ENCODE results near the gene EEF1G. TPM values are rescaled to one million over a fixed set of nuclear protein-coding genes. Genes with fewer than 3 reads are reported as not detected.

The EEF1G gene
- total and polyA plus RNA-seq, 9 of the 15 experiments (the other 6 are each of a cell fraction or from before 2014, with no cell fraction given): 985 to 2,349 (median 2,035) TPM

- DNase-seq (ENCODE audit: extremely low read depth in 1 of 4, low spot score in 3 of 4): peak in 2 of 4 experiments; percentile 59 to 82
- in situ Hi-C loops (cut with MboI): no loop called here
- peak; percentile 95 for FAIRE-seq
- Histone ChIP-seq H3K9ac (ENCODE audit: insufficient read depth in 1 of 2, low read depth in 2 of 2, low read length in 2 of 2) (peak overlapping the region; percentile 86 to 92), H3K9me3 (replicated peaks; ENCODE audit: control insufficient read depth, insufficient read depth, low read depth, low read length) (no peaks in the 10 kb centered on the region), H3K9me1 (ENCODE audit: control insufficient read depth, insufficient read depth, low read length) (no peaks in the 10 kb centered on the region), H3K36me3 (ENCODE audit: control insufficient read depth, insufficient read depth, low read length) (peaks cover 71% of the 10 kb centered on the region), H3K4me2 (ENCODE audit: insufficient read depth, low read length) (peak overlapping the region; percentile 98), H4K20me1 (replicated peaks; ENCODE audit: control insufficient read depth, insufficient read depth, low read length) (no peaks in the 10 kb centered on the region), H2AFZ (ENCODE audit: low read depth, low read length) (peak overlapping the region; percentile 89), H3K27me3 (ENCODE audit: control insufficient read depth in 2 of 2, insufficient read depth in 2 of 2, low read length in 2 of 2) (no peaks in the 10 kb centered on the region), H3K4me1 (replicated peaks in 1 of 2; ENCODE audit: control insufficient read depth in 2 of 2, insufficient read depth in 2 of 2, low read length in 2 of 2) (peaks cover 24 to 25% of the 10 kb centered on the region in 2 experiments), H3K79me2 (ENCODE audit: control insufficient read depth, insufficient read depth, low read length) (peaks cover 52% of the 10 kb centered on the region), H3K4me3 (peak overlapping the region; percentile 63), H3K27ac (ENCODE audit: extremely low read depth, low read depth, low read length) (peak overlapping the region; percentile 90)
- 6% methylated on average over 17 of the region's 17 CpGs for WGBS (ENCODE audit: insufficient coverage, low coverage, missing lambda C conversion rate)
- ChIA-PET POLR2A (interaction anchor here (0.5 to 2.9 kb wide), 44 partner anchors 9 to 260 kb away, joined by 3 to 45 read pairs (median 5); partner anchors contain the start of genes AHNAK, B3GAT3, BSCL2 and C11orf98), CTCF (ENCODE audit: low intra/inter-chr PET ratio) (interaction anchor here (0.6 to 0.8 kb wide), 2 partner anchors 20 to 178 kb away, joined by 3 read pairs; partner anchors contain the start of gene EML3)
- intact Hi-C loops (cut with micrococcal nuclease): loop anchor here (2.0 to 10.0 kb wide), 5 partner anchors 100 to 293 kb away; partner anchors contain the start of genes HNRNPUL2, SLC3A2 and TTC9C
- peak; percentile 65 for ATAC-seq
- BruUV-seq (replicated peaks): no TSS peak
- TF ChIP-seq EZH2 (IDR thresholded peaks at IDR 0.05; ENCODE audit: borderline replicate concordance, low read depth, low read length) (no peak), COPS2 (conservative IDR thresholded peaks at IDR 0.05) (no peak), KDM2B (CRISPR knock-in tag; IDR thresholded peaks at IDR 0.05) (no peak), CHD2 (IDR thresholded peaks at IDR 0.05; ENCODE audit: low read depth, low read length) (0 out of 2 replicates have a peak, but pooled peaks have one; percentile 24), BRF2 (IDR thresholded peaks at IDR 0.05; ENCODE audit: borderline replicate concordance, insufficient read depth, insufficient read length) (no peak), TARDBP (IDR thresholded peaks at IDR 0.05) (no peak), XRCC5 (IDR thresholded peaks at IDR 0.05; ENCODE audit: low read depth, low read length) (no peak), ZNF280B (CRISPR knock-in tag; IDR thresholded peaks at IDR 0.05) (no peak), ZBTB5 (IDR thresholded peaks at IDR 0.05) (no peak), DLX4 (CRISPR knock-in tag; IDR thresholded peaks at IDR 0.05) (no peak), BHLHE40 (IDR thresholded peaks at IDR 0.05; ENCODE audit: low read length) (no peak), ZFP91 (CRISPR knock-in tag; IDR thresholded peaks at IDR 0.05) (no peak), DACH1 (IDR thresholded peaks at IDR 0.05; ENCODE audit: partially characterized antibody) (no peak), PURB (CRISPR knock-in tag; IDR thresholded peaks at IDR 0.05; ENCODE audit: low read depth) (no peak), PTBP1 (IDR thresholded peaks at IDR 0.05; ENCODE audit: low read depth, low read length) (no peak), CCAR2 (IDR thresholded peaks at IDR 0.05; ENCODE audit: low read depth, low read length) (no peak)
These were observed 18.6 kb upstream of the EEF1G start for GRCh38 chr11:62592146-62592815.

All from K562 (cell line).